Chondrocyte (in vitro differentiated cells): Measurements from ENCODE around the gene FOXP3. TPM values are rescaled to one million over a fixed set of nuclear protein-coding genes. Genes with fewer than 3 reads are reported as not detected.

Experiments
- DNase-seq: peaks from one replicate; pipeline ENCODE4 v3.0.0; 2021; ENCODE audit warnings: mixed read lengths, low spot score
- H3K27ac Mint-ChIP-seq: one replicate; pipeline ENCODE4 v1.8.0; 2021; ENCODE audit warnings: mild to moderate bottlenecking, moderate library complexity, mixed read lengths; ENCODE audit not compliant: unreplicated experiment
- H3K27me3 Mint-ChIP-seq: 2 replicates; pipeline ENCODE4 v1.8.0; 2021; ENCODE audit warnings: low read depth, mixed read lengths
- H3K36me3 Mint-ChIP-seq: 2 replicates; pipeline ENCODE4 v1.8.0; 2021; ENCODE audit warnings: low read depth, mixed read lengths
- H3K4me1 Mint-ChIP-seq: 2 replicates; pipeline ENCODE4 v1.8.0; 2021; ENCODE audit warnings: low read depth, mild to moderate bottlenecking, mixed read lengths
- H3K4me3 Mint-ChIP-seq: one replicate; pipeline ENCODE4 v1.8.0; 2021; ENCODE audit warnings: mild to moderate bottlenecking, moderate library complexity, mixed read lengths; ENCODE audit not compliant: unreplicated experiment
- H3K9me3 Mint-ChIP-seq: 2 replicates; pipeline ENCODE4 v1.8.0; 2021; ENCODE audit warnings: low read depth, mixed read lengths
- CTCF ChIP-seq: fragments of 200-600 bp; sonication (generic); IDR thresholded peaks from 2 replicates; pipeline ENCODE4 v1.5.0; 2021; ENCODE audit warnings: antibody characterized with exemption, mild to moderate bottlenecking, moderate library complexity
- total RNA-seq: library from RNA; stranded (reverse); gene quantifications from 3 replicates; pipeline ENCODE4 v1.2.1, GENCODE V29; 2021

Gene FOXP3
- total RNA-seq, 1 donor from 2014 or later = 0.12 TPM

GRCh38 chrX:49205443-49205842, 59.1 kb downstream of the FOXP3 start:
- TF ChIP-seq CTCF = no peak
- Mint-ChIP-seq H3K27ac (no peak overlapping the region), H3K9me3 (no peaks in the 10 kb centered on the region), H3K4me1 (peaks cover 3% of the 10 kb centered on the region), H3K4me3 (no peak overlapping the region), H3K36me3 (no peaks in the 10 kb centered on the region), H3K27me3 (no peaks in the 10 kb centered on the region)
- DNase-seq = peak; percentile 79

GRCh38 chrX:49204709-49205108, 59.8 kb downstream of the FOXP3 start:
- TF ChIP-seq CTCF = no peak
- peak; percentile 13 for DNase-seq
- no peaks in the 10 kb centered on the region for H3K9me3 Mint-ChIP-seq
- H3K27me3 Mint-ChIP-seq = no peaks in the 10 kb centered on the region
- no peaks in the 10 kb centered on the region for H3K36me3 Mint-ChIP-seq
- peaks cover 5% of the 10 kb centered on the region for H3K4me1 Mint-ChIP-seq
- H3K4me3 Mint-ChIP-seq = no peak overlapping the region
- no peak overlapping the region for H3K27ac Mint-ChIP-seq

- Mint-ChIP-seq H3K27ac (no peak overlapping the region), H3K4me3 (no peak overlapping the region), H3K27me3 (no peaks in the 10 kb centered on the region), H3K36me3 (no peaks in the 10 kb centered on the region), H3K4me1 (peaks cover 5% of the 10 kb centered on the region), H3K9me3 (no peaks in the 10 kb centered on the region)
- peak; percentile 26 for DNase-seq
- TF ChIP-seq CTCF = no peak
Observed at GRCh38 chrX:49204017-49204416, 60.5 kb downstream of the FOXP3 start.

- no peak for TF ChIP-seq CTCF
- H3K9me3 Mint-ChIP-seq = no peaks in the 10 kb centered on the region
- no peak overlapping the region for H3K27ac Mint-ChIP-seq
- DNase-seq = no peak
- H3K4me3 Mint-ChIP-seq = no peak overlapping the region
- H3K27me3 Mint-ChIP-seq = no peaks in the 10 kb centered on the region
- H3K4me1 Mint-ChIP-seq = peaks cover 8% of the 10 kb centered on the region
- no peaks in the 10 kb centered on the region for H3K36me3 Mint-ChIP-seq
Observed at GRCh38 chrX:49203536-49203935, 61.0 kb downstream of the FOXP3 start.

- no peaks in the 10 kb centered on the region for H3K9me3 Mint-ChIP-seq
- DNase-seq = no peak
- no peaks in the 10 kb centered on the region for H3K36me3 Mint-ChIP-seq
- H3K4me1 Mint-ChIP-seq = peaks cover 8% of the 10 kb centered on the region
- H3K27me3 Mint-ChIP-seq = no peaks in the 10 kb centered on the region
- no peak overlapping the region for H3K27ac Mint-ChIP-seq
- TF ChIP-seq CTCF = no peak
- H3K4me3 Mint-ChIP-seq = no peak overlapping the region
Observed at GRCh38 chrX:49202022-49202421, 62.5 kb downstream of the FOXP3 start.

Other genes starting within 250 kb of the FOXP3 start
- 39.3 to 42.5 TPM (median 41.2 TPM) in 3 replicates for gene TFE3, start 221.4 kb downstream of the FOXP3 start, total RNA-seq
- 6.9 to 7.7 TPM (median 7.3 TPM) in 3 replicates for gene CCDC120, start 205.7 kb downstream of the FOXP3 start, total RNA-seq
- gene PRAF2, start 190.7 kb downstream of the FOXP3 start, total RNA-seq = 51.9 to 58.3 TPM (median 53.4 TPM) in 3 replicates
- gene WDR45, start 184.8 kb downstream of the FOXP3 start, total RNA-seq = 49.2 to 63.0 TPM (median 49.3 TPM) in 3 replicates
- gene GPKOW, start 141.0 kb downstream of the FOXP3 start, total RNA-seq = 16.0 to 17.5 TPM (median 17.2 TPM) in 3 replicates
- gene MAGIX, start 102.0 kb downstream of the FOXP3 start, total RNA-seq = 1.6 to 3.5 TPM (median 2.9 TPM) in 3 replicates
- 120 to 203 TPM (median 187 TPM) in 3 replicates for gene PLP2, start 92.8 kb downstream of the FOXP3 start, total RNA-seq
- 7.2 to 8.2 TPM (median 7.5 TPM) in 3 replicates for gene PRICKLE3, start 78.3 kb downstream of the FOXP3 start, total RNA-seq
- gene SYP, start 64.5 kb downstream of the FOXP3 start, total RNA-seq = 0.87 to 1.5 TPM (median 1.4 TPM) in 3 replicates
- not detected in 3 replicates for gene CACNA1F, start 31.4 kb downstream of the FOXP3 start, total RNA-seq
- gene CCDC22, start 29.2 kb downstream of the FOXP3 start, total RNA-seq = 12.3 to 13.2 TPM (median 12.8 TPM) in 3 replicates
- 6.6 to 15.0 TPM (median 8.0 TPM) in 3 replicates for gene PPP1R3F, start 5.1 kb upstream of the FOXP3 start, total RNA-seq
- gene GAGE10, start 38.9 kb upstream of the FOXP3 start, total RNA-seq = not detected in 3 replicates
- gene GAGE12J, start 57.3 kb upstream of the FOXP3 start, total RNA-seq = not detected in 3 replicates
- not detected in 3 replicates for gene GAGE13, start 66.9 kb upstream of the FOXP3 start, total RNA-seq